HG03135 (cell line): Measurements from ENCODE around the gene SEMA4A.
"Not testable (repeated sequence)": the region's sequence is repeated elsewhere in the genome, so short reads cannot be mapped to it uniquely, and the experiment has no call there.

Experiments
- ATAC-seq: cut with Tn5 transposase; IDR thresholded peaks from one replicate; pipeline ENCODE4 v1.9.1; 2021; ENCODE audit warnings: mild to moderate bottlenecking, moderate library complexity; ENCODE audit not compliant: unreplicated experiment

The SEMA4A gene

GRCh38 chr1:156118177-156118868 is 35.1 kb upstream of the SEMA4A start:
- no peak for ATAC-seq

- ATAC-seq: no peak
Observed at GRCh38 chr1:156119503-156120209, 33.7 kb upstream of the SEMA4A start.

- no peak for ATAC-seq
Observed at GRCh38 chr1:156120318-156120717, 33.1 kb upstream of the SEMA4A start.

GRCh38 chr1:156121005-156121404 is 32.4 kb upstream of the SEMA4A start:
- ATAC-seq: not testable (repeated sequence)

DNA sequence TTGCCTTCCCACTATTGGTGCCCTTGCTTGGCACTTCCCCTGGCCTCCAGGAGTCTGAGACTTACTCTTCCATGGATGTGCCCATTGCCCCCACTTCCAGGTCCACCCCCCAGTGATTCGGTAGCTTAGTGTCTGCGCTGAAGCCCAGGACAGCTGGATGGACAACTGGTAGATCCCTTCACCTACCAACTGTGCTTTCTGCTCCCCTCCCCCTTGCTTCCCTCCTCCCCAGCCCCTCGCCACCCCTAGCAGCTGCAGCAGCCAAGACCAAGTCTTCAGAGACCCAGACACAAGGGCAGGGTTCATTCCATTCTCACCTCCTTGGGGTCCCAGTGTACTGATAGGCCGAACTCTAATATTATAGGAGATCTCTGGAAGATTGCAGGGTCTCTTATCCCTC is 31.9 kb upstream of the SEMA4A start:
- no peak for ATAC-seq

- ATAC-seq: no peak
Observed at GRCh38 chr1:156122086-156122485, 31.3 kb upstream of the SEMA4A start.

DNA sequence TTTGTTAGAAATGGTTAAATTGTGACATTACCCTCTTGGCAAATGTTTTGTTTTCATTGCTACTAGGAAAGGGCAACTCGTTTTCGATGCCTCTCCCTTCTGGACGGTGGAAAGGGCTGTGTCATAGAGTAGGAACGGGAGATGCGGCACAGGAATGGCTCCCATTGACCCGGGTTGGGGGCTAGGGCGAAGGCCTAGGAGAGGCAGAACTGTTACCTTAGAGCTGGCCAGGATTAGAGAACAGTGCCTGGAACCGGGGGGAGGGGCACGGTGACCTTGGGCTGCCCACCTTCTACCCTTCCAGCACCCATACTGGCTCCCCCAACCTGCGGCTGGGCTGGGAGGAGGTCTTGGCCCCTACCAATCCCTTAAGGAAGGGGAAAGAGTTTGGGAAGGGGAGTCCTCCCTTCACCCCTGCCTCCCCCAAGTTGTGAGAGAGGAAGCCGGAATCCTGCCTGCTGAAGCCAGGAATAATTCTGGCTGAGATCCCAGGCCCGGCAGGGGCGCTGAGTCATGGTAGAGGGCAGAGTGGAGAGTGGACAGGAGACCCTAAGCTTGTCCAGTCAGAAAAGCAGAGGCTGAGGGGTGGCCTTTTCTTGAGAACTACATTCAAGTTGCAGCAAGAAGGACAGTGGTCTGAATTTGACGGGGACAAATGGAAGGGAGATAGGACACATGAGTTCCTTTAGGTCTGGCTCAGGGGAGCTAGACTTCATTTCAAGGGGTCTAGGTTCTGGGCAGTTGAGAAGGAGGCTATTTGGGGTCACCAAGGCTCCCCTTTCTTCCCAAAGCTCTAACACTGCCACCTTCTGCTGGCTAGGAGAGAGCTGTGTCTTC is 30.6 kb upstream of the SEMA4A start:
- no peak for ATAC-seq

DNA sequence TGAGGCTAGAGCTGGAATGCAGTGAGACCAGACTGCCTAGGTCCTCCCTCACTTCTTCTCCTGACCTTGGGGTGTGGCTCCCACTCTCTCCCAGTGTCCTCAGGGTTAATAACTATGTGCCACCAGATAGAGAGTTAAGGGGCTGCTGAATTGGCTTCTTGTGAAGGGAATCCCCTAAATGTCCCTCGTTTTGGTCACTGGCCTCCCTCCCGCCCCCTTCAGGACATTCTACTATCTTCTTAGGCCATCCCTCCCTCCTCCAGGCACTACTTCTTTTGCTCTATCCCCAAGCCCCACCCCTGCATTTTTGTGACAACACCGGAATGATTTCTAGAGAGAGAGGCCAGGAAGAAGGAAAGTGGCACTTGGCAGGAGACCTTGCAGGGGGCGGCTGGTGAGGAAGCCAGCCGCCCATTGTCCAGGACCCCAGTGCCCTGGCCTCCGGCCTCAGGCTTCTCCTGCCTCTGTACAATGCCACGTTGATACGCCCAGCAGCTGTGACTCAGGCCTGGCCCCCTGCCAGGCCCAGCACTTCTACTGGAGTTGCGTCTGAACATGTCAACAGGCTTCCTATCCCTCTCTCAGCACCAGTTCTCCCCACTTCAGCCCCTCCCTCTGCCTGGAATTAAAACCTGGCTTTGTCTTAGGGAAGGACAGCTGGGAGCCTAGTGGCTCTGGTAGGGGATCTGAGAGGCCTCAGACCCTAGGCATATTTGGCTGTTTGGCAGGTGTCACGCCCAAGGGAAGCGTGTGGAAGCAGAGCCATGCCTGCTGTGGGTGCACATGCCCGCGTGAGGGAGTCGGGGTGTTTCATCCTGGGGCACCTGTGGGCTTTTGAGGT is 29.8 kb upstream of the SEMA4A start:
- no peak for ATAC-seq

- ATAC-seq: no peak
Observed at GRCh38 chr1:156124557-156125483, 28.6 kb upstream of the SEMA4A start.

GRCh38 chr1:156125544-156125943 is 27.8 kb upstream of the SEMA4A start:
- ATAC-seq: not testable (repeated sequence)

DNA sequence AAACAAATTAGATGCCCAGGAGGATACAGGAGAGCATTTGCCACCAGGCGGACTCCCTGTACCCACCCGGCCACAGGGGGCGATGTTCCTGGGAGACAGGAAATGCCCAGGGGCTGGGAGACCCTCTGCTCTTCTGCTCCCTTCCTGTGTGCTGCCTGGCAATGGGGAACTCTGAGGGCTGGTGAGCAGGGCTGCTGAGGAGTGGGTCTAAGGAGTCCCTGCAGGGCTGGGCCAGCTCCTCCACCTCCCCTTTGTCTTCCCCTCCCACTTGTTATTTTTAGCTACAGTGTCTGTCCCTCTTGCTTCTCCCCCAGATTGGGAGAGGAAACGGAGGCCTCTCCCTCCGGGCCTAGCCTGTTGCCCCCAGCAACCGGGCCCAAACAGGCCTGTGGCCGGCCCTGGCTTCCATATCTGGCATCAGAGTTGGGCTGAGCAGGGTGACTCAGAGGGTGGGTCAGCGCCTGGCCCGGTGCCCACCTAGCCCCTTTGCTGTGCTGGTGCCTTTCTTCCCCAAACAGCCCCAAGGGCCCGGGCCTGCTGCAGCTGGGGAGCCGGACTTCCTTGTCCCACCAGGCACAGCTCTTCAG is 27.2 kb upstream of the SEMA4A start:
- no peak for ATAC-seq

GRCh38 chr1:156126630-156127534 is 26.5 kb upstream of the SEMA4A start:
- no peak for ATAC-seq

- ATAC-seq: no peak
Observed at GRCh38 chr1:156128308-156128653, 25.1 kb upstream of the SEMA4A start.

DNA sequence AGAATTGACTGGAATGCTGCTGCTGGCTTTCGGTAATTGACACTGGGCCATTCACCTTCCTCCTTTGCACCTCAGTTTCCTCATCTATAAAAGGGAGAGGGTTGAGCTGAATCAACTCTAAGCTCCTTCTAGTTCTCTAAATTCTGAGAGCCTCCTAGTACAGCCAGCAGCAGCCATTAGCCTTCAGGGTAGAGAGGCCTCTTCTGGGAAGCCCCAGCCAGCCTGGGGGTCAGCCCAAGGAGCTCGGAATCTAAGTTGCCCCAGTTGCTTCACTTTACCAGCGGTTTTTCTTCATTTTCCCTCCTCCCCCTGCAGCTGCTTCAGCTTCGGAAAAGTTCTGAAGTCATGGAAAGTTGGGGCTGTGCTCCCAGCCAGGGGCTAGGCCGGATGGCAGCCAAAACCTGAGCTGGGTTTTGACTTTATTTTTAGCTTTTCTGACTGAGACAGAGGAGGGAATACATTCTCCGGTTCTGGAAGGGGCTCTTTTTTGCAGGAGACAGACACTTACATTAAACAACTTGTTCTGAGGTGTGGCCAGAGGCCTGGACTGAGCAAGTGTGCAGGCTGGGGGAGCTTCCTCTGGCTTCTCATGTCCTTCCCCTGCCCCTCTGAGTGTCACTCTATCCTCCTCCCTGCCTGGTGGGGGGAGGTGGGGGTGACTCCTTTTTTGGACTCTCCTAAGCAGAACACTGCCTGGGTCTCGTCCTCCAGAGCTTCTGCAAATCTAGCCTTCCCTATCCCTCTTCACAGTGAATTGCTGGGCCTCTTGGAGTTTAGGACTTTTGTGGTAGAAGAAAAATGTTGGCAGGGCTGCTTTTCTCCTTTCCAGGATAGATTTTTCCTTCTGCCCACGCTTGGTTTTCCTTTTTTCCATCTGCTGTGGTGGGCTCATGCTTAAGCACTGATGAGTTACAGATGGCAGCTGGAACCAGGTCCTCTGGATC is 24.5 kb upstream of the SEMA4A start:
- ATAC-seq: no peak

GRCh38 chr1:156129687-156130577 is 23.5 kb upstream of the SEMA4A start:
- no peak for ATAC-seq

- ATAC-seq: no peak
Observed at GRCh38 chr1:156130578-156130942, 22.8 kb upstream of the SEMA4A start.
